Panc1 (cell line): ENCODE measurements around the gene ATG4B. TPM values are rescaled to one million over a fixed set of nuclear protein-coding genes. Genes with fewer than 3 reads are reported as not detected.

Source experiments
- ATAC-seq: fragments of 200-7000 bp; cut with Tn5 transposase; 2 replicates; pipeline ENCODE4 v1.9.1; 2020; ENCODE audit warnings: mild to moderate bottlenecking, moderate library complexity
- BruUV-seq: library from RNA; stranded (reverse); fragments of 400-500 nt; replicated peaks from 2 replicates; lab custom pipeline; 2021; lab: Mats Ljungman, UMichigan
- CTCF ChIA-PET: fragments of 300-600 bp; sonication (Branson Sonifier 250); formaldehyde crosslinking; loops from one replicate; lab custom pipeline; 2022; ENCODE audit warnings: antibody characterized with exemption; lab: Charles Lee
- POLR2A ChIA-PET: fragments of 300-600 bp; sonication (Branson Sonifier 250); formaldehyde crosslinking; loops from one replicate; lab custom pipeline; 2022; ENCODE audit warnings: antibody characterized with exemption; lab: Charles Lee
- DNase-seq: peaks from one replicate; pipeline ENCODE4 v3.0.0-alpha.2; 2010; ENCODE audit warnings: low read depth, low spot score
- H3K27ac ChIP-seq: 2 replicates; pipeline ENCODE4 v1.5.1; 2011; ENCODE audit warnings: mild to moderate bottlenecking, low read length, inconsistent platforms
- H3K27me3 ChIP-seq: fragments of 200-500 bp; sonication (Bioruptor generic); 2 replicates; pipeline ENCODE4 v1.6.0; 2014; ENCODE audit warnings: low read length, inconsistent platforms; ENCODE audit not compliant: control insufficient read depth, insufficient read depth
- H3K36me3 ChIP-seq: fragments of 200-500 bp; sonication (Bioruptor generic); 2 replicates; pipeline ENCODE4 v1.5.1; 2014; ENCODE audit warnings: inconsistent platforms, mild to moderate bottlenecking, low read length, moderate library complexity; ENCODE audit not compliant: control insufficient read depth, insufficient read depth
- H3K4me1 ChIP-seq: 2 replicates; pipeline ENCODE4 v1.5.1; 2011; ENCODE audit warnings: inconsistent platforms, mild to moderate bottlenecking, low read length, moderate library complexity; ENCODE audit not compliant: control insufficient read depth, insufficient read depth
- H3K4me3 ChIP-seq, 2 experiments: 2 replicates each; pipeline ENCODE4 v1.5.1; 2011 to 2012; ENCODE audit warnings: low read depth in 2 of 2, low read length in 2 of 2, mild to moderate bottlenecking in 2 of 2, inconsistent platforms in 1 of 2, moderate library complexity in 1 of 2
- H3K9me3 ChIP-seq: fragments of 200-500 bp; sonication (Bioruptor generic); 2 replicates; pipeline ENCODE4 v1.5.1; 2014; ENCODE audit warnings: low read depth, mild to moderate bottlenecking, inconsistent platforms, low read length, moderate library complexity; ENCODE audit not compliant: control insufficient read depth, insufficient read depth
- POLR2AphosphoS5 ChIP-seq: IDR thresholded peaks from 2 replicates; pipeline ENCODE4 v1.6.1; 2012; ENCODE audit warnings: mild to moderate bottlenecking, low read depth, low read length, moderate library complexity
- SIN3A ChIP-seq: IDR thresholded peaks from 2 replicates; pipeline ENCODE4 v1.6.1; 2012; ENCODE audit warnings: low read depth, mild to moderate bottlenecking, low read length, moderate library complexity, borderline replicate concordance; ENCODE audit not compliant: insufficient read depth
- TCF7L2 ChIP-seq: IDR thresholded peaks from 2 replicates; pipeline ENCODE4 v1.6.1; 2011; ENCODE audit warnings: mild to moderate bottlenecking, low read depth, low read length, inconsistent platforms
- in situ Hi-C: cut with HindIII; loops from 2 replicates; pipeline ENCODE4 v1.10.0; 2016; ENCODE audit warnings: low sequenced_read_pairs, low pct_unique_long_range_greater_than_20kb
- intact Hi-C: fragments of 100-400 bp; cut with micrococcal nuclease; formaldehyde crosslinking; loops from one replicate; pipeline ENCODE4 v1.10.0; 2022; ENCODE audit not compliant: unreplicated experiment
- total RNA-seq: library from RNA; stranded (reverse); gene quantifications from one replicate; pipeline ENCODE4 v1.2.1, GENCODE V29; 2021; ENCODE audit not compliant: unreplicated experiment
- TF ChIP-seq, protein P1 (sequence below), 2 experiments: IDR thresholded peaks; 2 replicates each; pipeline ENCODE4 v1.6.1; 2011 to 2012; ENCODE audit warnings: low read depth in 2 of 2, control low read depth in 1 of 2, low read length in 1 of 2, mild to moderate bottlenecking in 1 of 2, moderate library complexity in 1 of 2; ENCODE audit not compliant: insufficient read depth in 1 of 2

ATG4B gene
- total RNA-seq, 1 experiment from 2014 or later = 84.2 TPM

- TF ChIP-seq, protein P1, sequence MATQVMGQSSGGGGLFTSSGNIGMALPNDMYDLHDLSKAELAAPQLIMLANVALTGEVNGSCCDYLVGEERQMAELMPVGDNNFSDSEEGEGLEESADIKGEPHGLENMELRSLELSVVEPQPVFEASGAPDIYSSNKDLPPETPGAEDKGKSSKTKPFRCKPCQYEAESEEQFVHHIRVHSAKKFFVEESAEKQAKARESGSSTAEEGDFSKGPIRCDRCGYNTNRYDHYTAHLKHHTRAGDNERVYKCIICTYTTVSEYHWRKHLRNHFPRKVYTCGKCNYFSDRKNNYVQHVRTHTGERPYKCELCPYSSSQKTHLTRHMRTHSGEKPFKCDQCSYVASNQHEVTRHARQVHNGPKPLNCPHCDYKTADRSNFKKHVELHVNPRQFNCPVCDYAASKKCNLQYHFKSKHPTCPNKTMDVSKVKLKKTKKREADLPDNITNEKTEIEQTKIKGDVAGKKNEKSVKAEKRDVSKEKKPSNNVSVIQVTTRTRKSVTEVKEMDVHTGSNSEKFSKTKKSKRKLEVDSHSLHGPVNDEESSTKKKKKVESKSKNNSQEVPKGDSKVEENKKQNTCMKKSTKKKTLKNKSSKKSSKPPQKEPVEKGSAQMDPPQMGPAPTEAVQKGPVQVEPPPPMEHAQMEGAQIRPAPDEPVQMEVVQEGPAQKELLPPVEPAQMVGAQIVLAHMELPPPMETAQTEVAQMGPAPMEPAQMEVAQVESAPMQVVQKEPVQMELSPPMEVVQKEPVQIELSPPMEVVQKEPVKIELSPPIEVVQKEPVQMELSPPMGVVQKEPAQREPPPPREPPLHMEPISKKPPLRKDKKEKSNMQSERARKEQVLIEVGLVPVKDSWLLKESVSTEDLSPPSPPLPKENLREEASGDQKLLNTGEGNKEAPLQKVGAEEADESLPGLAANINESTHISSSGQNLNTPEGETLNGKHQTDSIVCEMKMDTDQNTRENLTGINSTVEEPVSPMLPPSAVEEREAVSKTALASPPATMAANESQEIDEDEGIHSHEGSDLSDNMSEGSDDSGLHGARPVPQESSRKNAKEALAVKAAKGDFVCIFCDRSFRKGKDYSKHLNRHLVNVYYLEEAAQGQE (IDR thresholded peaks at IDR 0.05; ENCODE audit: insufficient read depth in 1 of 2, low read depth in 2 of 2, low read length in 1 of 2) = no peak
- TF ChIP-seq POLR2AphosphoS5 (peak; percentile 54; the same call in 1 of the 2 replicates), SIN3A (peak; percentile 85; the same call in 1 of the 2 replicates), TCF7L2 (no peak)
- in situ Hi-C loops = no loop called here
Observed at GRCh38 chr2:241701399-241702154, 64.1 kb downstream of the ATG4B start, which contains the start of gene ING5. ING5 (plus strand) TSS chr2:241702039; CDS start chr2:241702066, 27 bp downstream.

DNA sequence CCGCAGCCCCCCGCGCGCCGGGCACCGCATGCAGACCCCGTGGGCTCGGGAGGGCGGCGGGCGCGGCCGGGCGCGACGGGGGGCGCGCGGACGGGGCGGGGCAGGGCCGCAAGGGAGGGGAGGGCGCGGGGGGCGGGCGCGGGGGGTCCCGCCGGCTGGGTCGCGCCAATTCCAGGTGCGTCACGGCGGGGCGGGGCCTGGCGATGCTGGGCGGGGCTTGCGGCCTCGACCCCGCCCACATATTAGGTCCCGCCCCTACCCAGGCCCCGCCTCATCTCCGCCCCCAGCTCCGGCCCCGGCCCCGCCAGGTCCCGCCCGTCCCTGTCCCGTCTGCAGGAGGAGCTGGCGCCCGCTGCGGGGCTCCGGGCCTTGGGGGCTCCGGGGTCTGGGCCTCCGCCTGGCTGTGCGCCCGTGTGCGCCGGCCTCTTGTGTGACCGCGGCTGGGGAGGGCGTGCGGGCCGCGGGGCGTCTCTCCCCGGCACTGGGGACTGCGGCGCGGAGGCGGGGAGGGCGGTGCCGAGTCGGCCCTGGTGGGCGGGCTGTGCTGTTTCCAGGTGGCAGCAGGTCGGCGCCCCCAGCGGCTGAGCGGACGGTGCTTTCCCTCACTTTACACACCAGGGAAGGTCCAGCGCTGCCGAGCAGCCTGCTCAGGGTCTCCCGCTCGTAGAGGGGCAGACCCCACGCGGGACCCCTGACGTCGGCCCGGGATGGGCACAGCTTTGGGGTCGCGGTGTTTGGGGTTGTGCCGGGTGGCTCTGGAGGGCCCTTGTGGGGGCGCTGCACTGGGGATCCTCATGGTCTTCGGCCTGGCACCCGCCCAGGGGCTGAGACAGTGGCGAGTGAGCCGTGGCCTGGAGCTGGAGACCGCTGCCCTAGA, 64.9 kb downstream of the ATG4B start:
- POLR2A ChIA-PET = interaction anchor here (0.6 to 1.2 kb wide), 4 partner anchors 12 to 664 kb away, joined by 4 to 20 read pairs (median 10); partner anchors contain the start of gene DTYMK
- ATAC-seq = peak; percentile 86

More at GRCh38 chr2:241701399-241702154, 64.1 kb downstream of the ATG4B start, which contains the start of gene ING5:
- Histone ChIP-seq H3K27me3 (no peaks in the 10 kb centered on the region), H3K4me3 (peak within 1 kb of the TSS; percentile 71 to 77), H3K4me1 (peaks cover 10% of the 10 kb centered on the region), H3K27ac (peak within 1 kb of the TSS; percentile 76), H3K9me3 (no peaks in the 10 kb centered on the region), H3K36me3 (no peaks in the 10 kb centered on the region; the same call in 1 of the 2 replicates)
- ChIA-PET POLR2A (interaction anchor here (0.6 to 1.2 kb wide), 6 partner anchors 13 to 553 kb away, joined by 3 to 17 read pairs (median 4); partner anchors contain the start of genes D2HGDH and DTYMK), CTCF (no interaction called here)
- DNase-seq = no peak
- BruUV-seq = no TSS peak
- intact Hi-C loops = no loop called here
- peak; percentile 86 for ATAC-seq

More for the DNA sequence above, 64.9 kb downstream of the ATG4B start:
- H3K9me3 ChIP-seq = no peaks in the 10 kb centered on the region
- intact Hi-C loops (no loop called here), in situ Hi-C loops (no loop called here)
- H3K4me3 ChIP-seq = peak overlapping the region; percentile 71 to 77
- peaks cover 10% of the 10 kb centered on the region for H3K4me1 ChIP-seq
- CTCF ChIA-PET = no interaction called here
- TF ChIP-seq TCF7L2 = no peak
- H3K27ac ChIP-seq = peak overlapping the region; percentile 71
- no peak for DNase-seq
- BruUV-seq = no TSS peak
- H3K36me3 ChIP-seq = no peaks in the 10 kb centered on the region; the same call in 1 of the 2 replicates
- H3K27me3 ChIP-seq = no peaks in the 10 kb centered on the region
